ENCODE data around the gene ARIH2. TPM values are rescaled to one million over a fixed set of nuclear protein-coding genes. Genes with fewer than 3 reads are reported as not detected.

ARIH2 gene
- total and polyA plus RNA-seq, 9 of the 15 experiments (the other 6 are each of a cell fraction or from before 2014, with no cell fraction given) = 27.0 to 120 (median 108) TPM

GRCh38 chr3:49021813-49022687 is 103.4 kb downstream of the ARIH2 start, which contains the start of gene NDUFAF3 (continued):
- TF ChIP-seq, protein P1, sequence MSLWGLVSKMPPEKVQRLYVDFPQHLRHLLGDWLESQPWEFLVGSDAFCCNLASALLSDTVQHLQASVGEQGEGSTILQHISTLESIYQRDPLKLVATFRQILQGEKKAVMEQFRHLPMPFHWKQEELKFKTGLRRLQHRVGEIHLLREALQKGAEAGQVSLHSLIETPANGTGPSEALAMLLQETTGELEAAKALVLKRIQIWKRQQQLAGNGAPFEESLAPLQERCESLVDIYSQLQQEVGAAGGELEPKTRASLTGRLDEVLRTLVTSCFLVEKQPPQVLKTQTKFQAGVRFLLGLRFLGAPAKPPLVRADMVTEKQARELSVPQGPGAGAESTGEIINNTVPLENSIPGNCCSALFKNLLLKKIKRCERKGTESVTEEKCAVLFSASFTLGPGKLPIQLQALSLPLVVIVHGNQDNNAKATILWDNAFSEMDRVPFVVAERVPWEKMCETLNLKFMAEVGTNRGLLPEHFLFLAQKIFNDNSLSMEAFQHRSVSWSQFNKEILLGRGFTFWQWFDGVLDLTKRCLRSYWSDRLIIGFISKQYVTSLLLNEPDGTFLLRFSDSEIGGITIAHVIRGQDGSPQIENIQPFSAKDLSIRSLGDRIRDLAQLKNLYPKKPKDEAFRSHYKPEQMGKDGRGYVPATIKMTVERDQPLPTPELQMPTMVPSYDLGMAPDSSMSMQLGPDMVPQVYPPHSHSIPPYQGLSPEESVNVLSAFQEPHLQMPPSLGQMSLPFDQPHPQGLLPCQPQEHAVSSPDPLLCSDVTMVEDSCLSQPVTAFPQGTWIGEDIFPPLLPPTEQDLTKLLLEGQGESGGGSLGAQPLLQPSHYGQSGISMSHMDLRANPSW (CRISPR knock-in tag; IDR thresholded peaks at IDR 0.05) = no peak
- TF ChIP-seq ZNF639 (CRISPR knock-in tag; conservative IDR thresholded peaks at IDR 0.05 in 1 of 2, IDR thresholded peaks at IDR 0.05 in 1 of 2) (peak in 1 of 2 experiments; percentile 90; a peak in 2 of 4 replicates), SMARCC2 (IDR thresholded peaks at IDR 0.05; ENCODE audit: low read depth) (no peak), KHSRP (IDR thresholded peaks at IDR 0.05) (no peak), CBX3 (IDR thresholded peaks at IDR 0.05; ENCODE audit: borderline replicate concordance in 1 of 2, low read length in 2 of 2) (peak in 1 of 2 experiments; percentile 59; a peak in 1 of 3 replicates), RAD51 (IDR thresholded peaks at IDR 0.05; ENCODE audit: borderline replicate concordance, low read depth) (no peak), ZNF408 (CRISPR knock-in tag; IDR thresholded peaks at IDR 0.05; ENCODE audit: low read depth) (no peak), ZNF316 (IDR thresholded peaks at IDR 0.05) (no peak), ZNF165 (CRISPR knock-in tag; IDR thresholded peaks at IDR 0.05; ENCODE audit: borderline replicate concordance) (no peak), IRF2 (CRISPR knock-in tag; IDR thresholded peaks at IDR 0.05) (no peak), SRSF3 (IDR thresholded peaks at IDR 0.05; ENCODE audit: insufficient read depth, low read length) (no peak), GABPB2 (CRISPR knock-in tag; conservative IDR thresholded peaks at IDR 0.05) (no peak)
- TF ChIP-seq, protein P2, sequence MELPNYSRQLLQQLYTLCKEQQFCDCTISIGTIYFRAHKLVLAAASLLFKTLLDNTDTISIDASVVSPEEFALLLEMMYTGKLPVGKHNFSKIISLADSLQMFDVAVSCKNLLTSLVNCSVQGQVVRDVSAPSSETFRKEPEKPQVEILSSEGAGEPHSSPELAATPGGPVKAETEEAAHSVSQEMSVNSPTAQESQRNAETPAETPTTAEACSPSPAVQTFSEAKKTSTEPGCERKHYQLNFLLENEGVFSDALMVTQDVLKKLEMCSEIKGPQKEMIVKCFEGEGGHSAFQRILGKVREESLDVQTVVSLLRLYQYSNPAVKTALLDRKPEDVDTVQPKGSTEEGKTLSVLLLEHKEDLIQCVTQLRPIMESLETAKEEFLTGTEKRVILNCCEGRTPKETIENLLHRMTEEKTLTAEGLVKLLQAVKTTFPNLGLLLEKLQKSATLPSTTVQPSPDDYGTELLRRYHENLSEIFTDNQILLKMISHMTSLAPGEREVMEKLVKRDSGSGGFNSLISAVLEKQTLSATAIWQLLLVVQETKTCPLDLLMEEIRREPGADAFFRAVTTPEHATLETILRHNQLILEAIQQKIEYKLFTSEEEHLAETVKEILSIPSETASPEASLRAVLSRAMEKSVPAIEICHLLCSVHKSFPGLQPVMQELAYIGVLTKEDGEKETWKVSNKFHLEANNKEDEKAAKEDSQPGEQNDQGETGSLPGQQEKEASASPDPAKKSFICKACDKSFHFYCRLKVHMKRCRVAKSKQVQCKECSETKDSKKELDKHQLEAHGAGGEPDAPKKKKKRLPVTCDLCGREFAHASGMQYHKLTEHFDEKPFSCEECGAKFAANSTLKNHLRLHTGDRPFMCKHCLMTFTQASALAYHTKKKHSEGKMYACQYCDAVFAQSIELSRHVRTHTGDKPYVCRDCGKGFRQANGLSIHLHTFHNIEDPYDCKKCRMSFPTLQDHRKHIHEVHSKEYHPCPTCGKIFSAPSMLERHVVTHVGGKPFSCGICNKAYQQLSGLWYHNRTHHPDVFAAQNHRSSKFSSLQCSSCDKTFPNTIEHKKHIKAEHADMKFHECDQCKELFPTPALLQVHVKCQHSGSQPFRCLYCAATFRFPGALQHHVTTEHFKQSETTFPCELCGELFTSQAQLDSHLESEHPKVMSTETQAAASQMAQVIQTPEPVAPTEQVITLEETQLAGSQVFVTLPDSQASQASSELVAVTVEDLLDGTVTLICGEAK (IDR thresholded peaks at IDR 0.05) = peak; percentile 29; the same call in 1 of the 2 replicates
- TF ChIP-seq, protein P2 (CRISPR knock-in tag; IDR thresholded peaks at IDR 0.05) = no peak
